ENCODE results near the gene RHOBTB1. TPM values are rescaled to one million over a fixed set of nuclear protein-coding genes. Genes with fewer than 3 reads are reported as not detected.

The RHOBTB1 gene
- total and polyA plus RNA-seq, 2 donors from 2014 or later, result 14.6 to 34.5 TPM

DNA sequence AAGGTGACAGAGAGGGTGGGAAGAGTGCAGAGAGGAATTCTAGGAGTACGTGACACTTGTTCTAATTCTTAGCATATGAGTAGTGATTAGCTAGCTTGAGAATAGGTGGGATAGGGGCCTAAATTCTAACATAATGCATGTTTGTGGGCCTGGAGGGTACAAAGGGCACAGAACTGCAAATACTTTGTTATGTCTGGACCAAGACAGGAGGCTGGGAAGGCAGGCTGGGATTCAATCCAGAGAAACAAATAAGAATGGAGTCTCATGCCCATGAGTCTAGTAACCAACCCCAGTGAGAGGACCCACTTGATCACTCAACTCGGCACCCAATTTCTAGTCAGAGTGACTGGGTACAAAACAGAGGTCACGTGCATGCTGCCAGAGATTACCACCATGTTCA is 40.9 kb downstream of the RHOBTB1 start:
- intact Hi-C loops (cut with DNase I), result no loop called here
- Histone ChIP-seq H3K4me3 (ENCODE audit: low read length in 3 of 3) (no peak overlapping the region), H3K4me1 (ENCODE audit: control insufficient read depth in 2 of 3, insufficient read depth in 2 of 3, low read depth in 1 of 3, low read length in 3 of 3) (peaks cover 0 to 16% (median 2%) of the 10 kb centered on the region in 3 donors), H3K36me3 (ENCODE audit: control insufficient read depth in 2 of 3, insufficient read depth in 3 of 3, low read length in 3 of 3) (peaks cover 0 to 4% (median 0%) of the 10 kb centered on the region in 3 donors), H3K27ac (ENCODE audit: low read depth in 2 of 2, low read length in 2 of 2) (no peak overlapping the region), H3K9me3 (ENCODE audit: control insufficient read depth in 2 of 3, insufficient read depth in 1 of 3, low read length in 3 of 3) (no peaks in the 10 kb centered on the region), H3K27me3 (ENCODE audit: control insufficient read depth, insufficient read depth, low read length) (no peaks in the 10 kb centered on the region), H3K9ac (ENCODE audit: low read length in 3 of 3) (no peak overlapping the region)
- FAIRE-seq, result no peak
- no peak for DNase-seq
- TF ChIP-seq, protein P1, sequence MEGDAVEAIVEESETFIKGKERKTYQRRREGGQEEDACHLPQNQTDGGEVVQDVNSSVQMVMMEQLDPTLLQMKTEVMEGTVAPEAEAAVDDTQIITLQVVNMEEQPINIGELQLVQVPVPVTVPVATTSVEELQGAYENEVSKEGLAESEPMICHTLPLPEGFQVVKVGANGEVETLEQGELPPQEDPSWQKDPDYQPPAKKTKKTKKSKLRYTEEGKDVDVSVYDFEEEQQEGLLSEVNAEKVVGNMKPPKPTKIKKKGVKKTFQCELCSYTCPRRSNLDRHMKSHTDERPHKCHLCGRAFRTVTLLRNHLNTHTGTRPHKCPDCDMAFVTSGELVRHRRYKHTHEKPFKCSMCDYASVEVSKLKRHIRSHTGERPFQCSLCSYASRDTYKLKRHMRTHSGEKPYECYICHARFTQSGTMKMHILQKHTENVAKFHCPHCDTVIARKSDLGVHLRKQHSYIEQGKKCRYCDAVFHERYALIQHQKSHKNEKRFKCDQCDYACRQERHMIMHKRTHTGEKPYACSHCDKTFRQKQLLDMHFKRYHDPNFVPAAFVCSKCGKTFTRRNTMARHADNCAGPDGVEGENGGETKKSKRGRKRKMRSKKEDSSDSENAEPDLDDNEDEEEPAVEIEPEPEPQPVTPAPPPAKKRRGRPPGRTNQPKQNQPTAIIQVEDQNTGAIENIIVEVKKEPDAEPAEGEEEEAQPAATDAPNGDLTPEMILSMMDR (IDR thresholded peaks at IDR 0.05; ENCODE audit: borderline replicate concordance, extremely low read depth, insufficient read depth), result no peak

DNA sequence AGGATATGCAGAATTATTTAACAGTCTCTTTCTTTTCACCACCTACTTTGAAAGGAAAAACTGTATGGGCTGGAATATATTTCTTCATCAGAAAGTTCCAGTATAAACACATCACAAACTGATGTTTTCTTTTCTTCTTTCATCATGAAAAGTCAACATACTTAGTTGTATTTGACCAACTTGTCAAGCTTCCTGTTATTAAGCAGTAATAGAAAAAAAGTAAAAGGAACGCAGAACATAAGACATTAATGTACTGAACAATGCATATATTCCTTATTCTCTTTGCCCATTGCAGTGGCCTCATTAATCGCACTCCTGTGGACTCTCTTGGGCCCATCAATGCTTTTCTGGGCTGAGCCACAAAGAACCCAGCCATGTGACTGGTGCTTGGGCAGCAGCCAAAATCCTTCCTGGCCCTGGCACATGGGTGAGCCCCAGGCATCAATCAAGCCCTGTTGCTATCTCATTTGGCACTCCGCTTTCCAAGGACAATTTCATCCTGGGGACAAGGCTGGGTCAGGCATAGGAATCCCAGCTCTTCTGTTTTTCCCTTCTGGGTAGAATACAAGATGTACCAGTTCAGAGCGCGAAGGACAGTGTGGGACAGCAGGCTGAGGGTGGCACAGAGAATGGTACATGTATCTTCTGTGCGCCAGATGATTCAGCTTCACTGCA is 42.3 kb downstream of the RHOBTB1 start:
- no peaks in the 10 kb centered on the region for H3K27me3 ChIP-seq (ENCODE audit: control insufficient read depth, insufficient read depth, low read length)
- no peak overlapping the region for H3K9ac ChIP-seq (ENCODE audit: low read length in 3 of 3)
- H3K9me3 ChIP-seq (ENCODE audit: control insufficient read depth in 2 of 3, insufficient read depth in 1 of 3, low read length in 3 of 3), result no peaks in the 10 kb centered on the region
- H3K36me3 ChIP-seq (ENCODE audit: control insufficient read depth in 2 of 3, insufficient read depth in 3 of 3, low read length in 3 of 3), result peaks cover 0 to 4% (median 0%) of the 10 kb centered on the region in 3 donors
- TF ChIP-seq, protein P1 (IDR thresholded peaks at IDR 0.05; ENCODE audit: borderline replicate concordance, extremely low read depth, insufficient read depth), result no peak
- DNase-seq, result peak in 1 of 5 donors; percentile 42
- FAIRE-seq, result no peak
- no peak overlapping the region for H3K27ac ChIP-seq (ENCODE audit: low read depth in 2 of 2, low read length in 2 of 2)
- intact Hi-C loops (cut with DNase I), result no loop called here
- H3K4me3 ChIP-seq (ENCODE audit: low read length in 3 of 3), result no peak overlapping the region
- peaks cover 0 to 4% (median 2%) of the 10 kb centered on the region in 3 donors for H3K4me1 ChIP-seq (ENCODE audit: control insufficient read depth in 2 of 3, insufficient read depth in 2 of 3, low read depth in 1 of 3, low read length in 3 of 3)

DNA sequence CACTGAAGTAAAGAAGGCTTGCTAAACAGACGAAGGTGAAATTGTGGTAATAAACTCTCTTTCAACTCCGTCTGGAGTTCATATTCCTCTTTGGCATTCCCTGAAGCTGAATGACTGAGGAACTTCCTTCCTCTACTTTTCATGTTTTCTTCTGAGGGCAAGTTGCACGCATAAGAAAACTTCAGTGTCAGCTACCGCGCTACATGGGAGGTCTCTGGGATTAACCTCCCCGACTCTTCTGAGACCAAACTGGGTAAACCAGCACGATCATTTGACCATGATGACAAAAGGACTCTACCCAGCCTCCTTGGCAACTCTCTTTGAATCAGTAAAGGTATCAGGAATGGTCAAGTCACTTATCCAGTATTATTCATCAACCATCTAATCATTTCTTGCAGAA is 44.7 kb downstream of the RHOBTB1 start:
- Histone ChIP-seq H3K4me1 (ENCODE audit: control insufficient read depth in 2 of 3, insufficient read depth in 2 of 3, low read depth in 1 of 3, low read length in 3 of 3) (no peaks in the 10 kb centered on the region), H3K4me3 (ENCODE audit: low read length in 3 of 3) (no peak overlapping the region), H3K36me3 (ENCODE audit: control insufficient read depth in 2 of 3, insufficient read depth in 3 of 3, low read length in 3 of 3) (peaks cover 0 to 4% (median 0%) of the 10 kb centered on the region in 3 donors), H3K9ac (ENCODE audit: low read length in 3 of 3) (no peak overlapping the region), H3K9me3 (ENCODE audit: control insufficient read depth in 2 of 3, insufficient read depth in 1 of 3, low read length in 3 of 3) (no peaks in the 10 kb centered on the region), H3K27me3 (ENCODE audit: control insufficient read depth, insufficient read depth, low read length) (no peaks in the 10 kb centered on the region), H3K27ac (ENCODE audit: low read depth in 2 of 2, low read length in 2 of 2) (no peak overlapping the region)
- intact Hi-C loops (cut with DNase I), result no loop called here
- FAIRE-seq (no peak), DNase-seq (no peak)
- TF ChIP-seq, protein P1 (IDR thresholded peaks at IDR 0.05; ENCODE audit: borderline replicate concordance, extremely low read depth, insufficient read depth), result no peak

All from kidney (tissue), 14 donors.